Glutamatergic neuron (in vitro differentiated cells): ENCODE results near the gene GFER. TPM values are rescaled to one million over a fixed set of nuclear protein-coding genes. Genes with fewer than 3 reads are reported as not detected.

Source experiments
- DNase-seq: peaks from one replicate; pipeline ENCODE4 v3.0.0; 2022
- H3K27ac Mint-ChIP-seq: one replicate; pipeline ENCODE4 v1.8.0; 2020; ENCODE audit warnings: mild to moderate bottlenecking, mixed read lengths, inconsistent platforms; ENCODE audit not compliant: unreplicated experiment
- H3K27me3 Mint-ChIP-seq: one replicate; pipeline ENCODE4 v1.8.0; 2020; ENCODE audit warnings: mild to moderate bottlenecking, moderate library complexity, mixed read lengths, inconsistent platforms; ENCODE audit not compliant: unreplicated experiment
- H3K36me3 Mint-ChIP-seq: one replicate; pipeline ENCODE4 v1.8.0; 2020; ENCODE audit warnings: mild to moderate bottlenecking, mixed read lengths, inconsistent platforms; ENCODE audit not compliant: unreplicated experiment
- H3K4me1 Mint-ChIP-seq: one replicate; pipeline ENCODE4 v1.8.0; 2020; ENCODE audit warnings: mild to moderate bottlenecking, low read depth, mixed read lengths, inconsistent platforms; ENCODE audit not compliant: unreplicated experiment
- H3K4me3 Mint-ChIP-seq: one replicate; pipeline ENCODE4 v1.8.0; 2020; ENCODE audit warnings: mild to moderate bottlenecking, mixed read lengths, inconsistent platforms; ENCODE audit not compliant: unreplicated experiment
- H3K9me3 Mint-ChIP-seq: one replicate; pipeline ENCODE4 v1.8.0; 2020; ENCODE audit warnings: mild to moderate bottlenecking, moderate library complexity, mixed read lengths, inconsistent platforms; ENCODE audit not compliant: unreplicated experiment
- CTCF ChIP-seq: fragments of 200-600 bp; sonication (generic); IDR thresholded peaks from one replicate; pipeline ENCODE4 v1.5.0; 2021; ENCODE audit not compliant: partially characterized antibody, unreplicated experiment
- total RNA-seq: library from RNA; stranded (reverse); fragmentation: NEBNext Ultra II Directional; extraction: Animal tissue kit (Norgen Biotek cat#: 25700); gene quantifications from one replicate; pipeline ENCODE4 v1.2.1, GENCODE V29; 2021; ENCODE audit not compliant: unreplicated experiment

Gene GFER
- total RNA-seq, 1 donor from 2014 or later: 26.0 TPM

- TF ChIP-seq CTCF: no peak
- peaks cover 4% of the 10 kb centered on the region for H3K9me3 Mint-ChIP-seq
- DNase-seq: no peak
- H3K27ac Mint-ChIP-seq: peak overlapping the region; percentile 68
- peaks cover 9% of the 10 kb centered on the region for H3K27me3 Mint-ChIP-seq
- peaks cover 8% of the 10 kb centered on the region for H3K4me1 Mint-ChIP-seq
- peak overlapping the region; percentile 46 for H3K4me3 Mint-ChIP-seq
- H3K36me3 Mint-ChIP-seq: no peaks in the 10 kb centered on the region
Measured at GRCh38 chr16:2015947-2016208, 31.9 kb downstream of the GFER start.

DNA sequence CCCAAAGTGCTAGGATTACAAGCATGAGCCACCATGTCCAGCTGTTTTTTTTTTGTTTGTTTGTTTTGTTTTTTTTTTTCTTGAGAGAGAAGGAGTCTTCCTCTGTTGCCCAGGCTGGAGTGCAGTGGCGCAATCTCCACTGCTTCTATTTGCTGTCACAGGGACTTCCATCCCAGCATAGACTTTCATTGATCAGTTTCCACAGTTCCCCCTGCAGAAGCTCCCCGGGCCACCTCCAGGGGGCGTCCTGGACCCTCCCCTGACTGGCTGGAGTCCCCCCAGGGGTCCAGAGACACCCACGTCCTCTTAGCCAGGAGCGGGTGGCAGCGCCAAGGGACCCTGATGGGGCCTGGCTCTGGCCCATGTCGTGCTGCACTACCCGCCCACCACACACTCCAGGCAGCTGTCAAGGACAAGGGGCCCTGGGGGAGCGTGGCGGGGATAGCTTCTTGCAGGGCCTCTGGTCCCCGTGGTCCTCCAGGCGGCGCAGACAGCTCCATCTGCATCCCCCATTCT, 32.5 kb downstream of the GFER start:
- Mint-ChIP-seq H3K4me3 (no peak overlapping the region), H3K4me1 (peaks cover 8% of the 10 kb centered on the region), H3K27ac (peak overlapping the region; percentile 33), H3K9me3 (peaks cover 3% of the 10 kb centered on the region), H3K36me3 (no peaks in the 10 kb centered on the region), H3K27me3 (peaks cover 10% of the 10 kb centered on the region)
- peak; percentile 72 for DNase-seq
- TF ChIP-seq CTCF: peak; percentile 70

DNA sequence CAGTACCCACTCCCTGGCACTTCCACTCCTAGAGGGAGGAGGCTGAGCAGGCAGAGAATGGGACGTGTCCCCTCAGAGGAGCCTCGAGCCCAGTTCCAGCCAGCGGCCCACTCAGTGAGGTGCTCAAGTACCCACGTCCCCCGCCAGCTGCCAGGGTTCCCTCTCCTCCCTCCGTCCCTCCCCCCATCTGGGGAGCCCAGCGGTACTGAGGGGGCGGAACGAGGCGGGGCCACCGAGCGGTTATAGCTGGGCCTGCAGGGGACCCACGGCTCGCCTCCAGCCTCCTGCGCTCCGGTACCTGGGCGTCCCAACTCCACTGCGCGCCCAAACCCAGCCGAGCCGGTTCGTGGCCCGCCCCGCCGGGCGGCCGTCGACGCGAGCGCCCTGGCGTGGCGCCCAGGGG, 35.5 kb downstream of the GFER start, which contains the start of gene NPW:
Gene NPW, plus strand, starts transcription at position 268 of the 403 bp plus-strand sequence.
- TF ChIP-seq CTCF: no peak
- DNase-seq: peak; percentile 39
- H3K4me3 Mint-ChIP-seq: peak within 1 kb of the TSS; percentile 64
- H3K36me3 Mint-ChIP-seq: no peaks in the 10 kb centered on the region
- H3K27ac Mint-ChIP-seq: peak within 1 kb of the TSS; percentile 52
- peaks cover 10% of the 10 kb centered on the region for H3K4me1 Mint-ChIP-seq
- peaks cover 10% of the 10 kb centered on the region for H3K9me3 Mint-ChIP-seq
- H3K27me3 Mint-ChIP-seq: peaks cover 14% of the 10 kb centered on the region

DNA sequence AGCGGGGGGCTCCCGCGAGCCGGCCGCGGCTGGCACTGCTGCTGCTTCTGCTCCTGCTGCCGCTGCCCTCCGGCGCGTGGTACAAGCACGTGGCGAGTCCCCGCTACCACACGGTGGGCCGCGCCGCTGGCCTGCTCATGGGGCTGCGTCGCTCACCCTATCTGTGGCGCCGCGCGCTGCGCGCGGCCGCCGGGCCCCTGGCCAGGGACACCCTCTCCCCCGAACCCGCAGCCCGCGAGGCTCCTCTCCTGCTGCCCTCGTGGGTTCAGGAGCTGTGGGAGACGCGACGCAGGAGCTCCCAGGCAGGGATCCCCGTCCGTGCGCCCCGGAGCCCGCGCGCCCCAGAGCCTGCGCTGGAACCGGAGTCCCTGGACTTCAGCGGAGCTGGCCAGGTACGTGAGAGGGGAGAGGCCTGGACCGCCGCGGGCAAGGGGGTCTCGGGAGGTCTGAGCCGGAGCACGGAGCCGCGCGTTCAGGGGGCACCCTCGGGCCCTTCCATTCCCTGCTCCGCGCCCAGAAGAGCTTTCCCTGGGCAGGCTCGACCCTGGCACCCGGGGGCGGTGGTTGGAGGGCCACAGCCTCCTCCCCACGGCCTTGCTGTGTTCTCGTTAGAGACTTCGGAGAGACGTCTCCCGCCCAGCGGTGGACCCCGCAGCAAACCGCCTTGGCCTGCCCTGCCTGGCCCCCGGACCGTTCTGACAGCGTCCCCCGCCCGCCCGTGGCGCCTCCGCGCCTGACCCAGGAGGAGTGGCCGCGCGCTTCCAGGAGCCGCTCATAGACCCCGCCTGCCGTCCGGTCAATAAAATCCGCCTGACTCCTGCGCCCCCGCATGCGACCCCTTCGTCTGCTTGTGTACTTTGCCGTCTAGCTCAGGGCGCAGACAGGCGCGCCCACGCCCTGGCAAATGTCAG, 36.2 kb downstream of the GFER start:
- Mint-ChIP-seq H3K4me3 (peak overlapping the region; percentile 64), H3K27ac (no peak overlapping the region), H3K36me3 (no peaks in the 10 kb centered on the region), H3K9me3 (peaks cover 10% of the 10 kb centered on the region), H3K4me1 (peaks cover 10% of the 10 kb centered on the region), H3K27me3 (peaks cover 16% of the 10 kb centered on the region)
- DNase-seq: peak; percentile 28
- TF ChIP-seq CTCF: no peak

DNA sequence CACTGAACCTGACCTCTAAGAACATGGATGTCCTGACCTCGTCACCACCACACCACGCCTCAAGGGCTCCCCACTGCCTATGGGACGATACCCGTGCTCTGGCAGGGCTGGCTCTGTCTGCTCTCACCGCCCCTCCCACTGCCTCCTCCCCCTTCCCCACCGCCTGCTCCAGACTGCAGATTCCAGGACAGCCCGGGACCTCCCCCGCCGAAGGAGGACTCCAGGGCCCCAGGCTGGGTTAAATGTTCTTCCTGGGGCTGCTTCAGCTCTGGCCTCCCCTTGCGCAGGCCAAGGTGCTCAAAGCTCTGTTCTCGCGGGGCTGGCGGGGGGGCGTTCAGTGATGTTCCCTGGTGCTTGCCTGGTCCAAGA, 38.7 kb downstream of the GFER start:
- Mint-ChIP-seq H3K36me3 (no peaks in the 10 kb centered on the region), H3K9me3 (peaks cover 10% of the 10 kb centered on the region), H3K27ac (no peak overlapping the region), H3K4me3 (peak overlapping the region; percentile 69), H3K4me1 (peaks cover 7% of the 10 kb centered on the region), H3K27me3 (peaks cover 21% of the 10 kb centered on the region)
- no peak for TF ChIP-seq CTCF
- no peak for DNase-seq
